Rectal smooth muscle tissue (tissue), 1 donor: Measurements from ENCODE around the gene RND3.

ENCODE experiments used
- H3K27ac ChIP-seq: one replicate; pipeline ENCODE4 v1.7.0; 2013; ENCODE audit warnings: low read depth, low read length, inconsistent platforms
- H3K27me3 ChIP-seq: one replicate; pipeline ENCODE4 v1.7.0; 2013; ENCODE audit warnings: low read length; ENCODE audit not compliant: control insufficient read depth, insufficient read depth
- H3K36me3 ChIP-seq: one replicate; pipeline ENCODE4 v1.7.0; 2013; ENCODE audit warnings: low read length; ENCODE audit not compliant: control insufficient read depth, insufficient read depth
- H3K4me1 ChIP-seq: one replicate; pipeline ENCODE4 v1.7.0; 2013; ENCODE audit warnings: low read length; ENCODE audit not compliant: control insufficient read depth, insufficient read depth
- H3K4me3 ChIP-seq: one replicate; pipeline ENCODE4 v1.7.0; 2013; ENCODE audit warnings: low read length
- H3K9ac ChIP-seq: one replicate; pipeline ENCODE4 v1.7.0; 2013; ENCODE audit warnings: low read length

Gene RND3

GRCh38 chr2:150520033-150520432, 32.6 kb upstream of the RND3 start:
- Histone ChIP-seq H3K27me3 (no peaks in the 10 kb centered on the region), H3K4me1 (no peaks in the 10 kb centered on the region), H3K4me3 (no peak overlapping the region), H3K36me3 (no peaks in the 10 kb centered on the region), H3K27ac (no peak overlapping the region), H3K9ac (no peak overlapping the region)

GRCh38 chr2:150517951-150518680, 30.6 kb upstream of the RND3 start:
- Histone ChIP-seq H3K36me3 (no peaks in the 10 kb centered on the region), H3K27me3 (no peaks in the 10 kb centered on the region), H3K4me3 (no peak overlapping the region), H3K9ac (no peak overlapping the region), H3K4me1 (no peaks in the 10 kb centered on the region), H3K27ac (no peak overlapping the region)

- Histone ChIP-seq H3K4me3 (no peak overlapping the region), H3K27me3 (no peaks in the 10 kb centered on the region), H3K27ac (no peak overlapping the region), H3K4me1 (no peaks in the 10 kb centered on the region), H3K9ac (no peak overlapping the region), H3K36me3 (no peaks in the 10 kb centered on the region)
Observed at GRCh38 chr2:150513647-150514046, 26.2 kb upstream of the RND3 start.

GRCh38 chr2:150508497-150509137, 21.1 kb upstream of the RND3 start:
- H3K4me3 ChIP-seq = no peak overlapping the region
- H3K36me3 ChIP-seq = no peaks in the 10 kb centered on the region
- no peaks in the 10 kb centered on the region for H3K4me1 ChIP-seq
- H3K27ac ChIP-seq = no peak overlapping the region
- no peaks in the 10 kb centered on the region for H3K27me3 ChIP-seq
- H3K9ac ChIP-seq = no peak overlapping the region

- no peaks in the 10 kb centered on the region for H3K4me1 ChIP-seq
- no peak overlapping the region for H3K27ac ChIP-seq
- no peaks in the 10 kb centered on the region for H3K36me3 ChIP-seq
- no peak overlapping the region for H3K9ac ChIP-seq
- H3K27me3 ChIP-seq = no peaks in the 10 kb centered on the region
- H3K4me3 ChIP-seq = no peak overlapping the region
Observed at GRCh38 chr2:150507071-150507470, 19.6 kb upstream of the RND3 start.

GRCh38 chr2:150505178-150505577, 17.7 kb upstream of the RND3 start:
- H3K9ac ChIP-seq = no peak overlapping the region
- H3K4me3 ChIP-seq = no peak overlapping the region
- H3K27ac ChIP-seq = no peak overlapping the region
- H3K36me3 ChIP-seq = no peaks in the 10 kb centered on the region
- H3K4me1 ChIP-seq = no peaks in the 10 kb centered on the region
- H3K27me3 ChIP-seq = no peaks in the 10 kb centered on the region

GRCh38 chr2:150495993-150496627, 8.6 kb upstream of the RND3 start:
- Histone ChIP-seq H3K36me3 (no peaks in the 10 kb centered on the region), H3K27me3 (no peaks in the 10 kb centered on the region), H3K4me1 (no peaks in the 10 kb centered on the region), H3K9ac (no peak overlapping the region), H3K27ac (no peak overlapping the region), H3K4me3 (no peak overlapping the region)

- no peaks in the 10 kb centered on the region for H3K36me3 ChIP-seq
- H3K27me3 ChIP-seq = no peaks in the 10 kb centered on the region
- H3K27ac ChIP-seq = no peak overlapping the region
- no peaks in the 10 kb centered on the region for H3K4me1 ChIP-seq
- no peak overlapping the region for H3K9ac ChIP-seq
- H3K4me3 ChIP-seq = no peak overlapping the region
Observed at GRCh38 chr2:150495001-150495400, 7.5 kb upstream of the RND3 start.

- no peak overlapping the region for H3K4me3 ChIP-seq
- no peak overlapping the region for H3K9ac ChIP-seq
- no peaks in the 10 kb centered on the region for H3K4me1 ChIP-seq
- H3K27me3 ChIP-seq = no peaks in the 10 kb centered on the region
- no peak overlapping the region for H3K27ac ChIP-seq
- no peaks in the 10 kb centered on the region for H3K36me3 ChIP-seq
Observed at GRCh38 chr2:150494234-150494945, 6.9 kb upstream of the RND3 start.

- no peak overlapping the region for H3K27ac ChIP-seq
Observed at GRCh38 chr2:150491943-150492342, 4.5 kb upstream of the RND3 start.

GRCh38 chr2:150491430-150491829, 4.0 kb upstream of the RND3 start:
- no peak overlapping the region for H3K27ac ChIP-seq
- no peaks in the 10 kb centered on the region for H3K36me3 ChIP-seq
- no peaks in the 10 kb centered on the region for H3K4me1 ChIP-seq
- no peak overlapping the region for H3K9ac ChIP-seq
- H3K4me3 ChIP-seq = no peak overlapping the region
- H3K27me3 ChIP-seq = no peaks in the 10 kb centered on the region

More at GRCh38 chr2:150491943-150492342, 4.5 kb upstream of the RND3 start:
- H3K27me3 ChIP-seq = no peaks in the 10 kb centered on the region
- H3K36me3 ChIP-seq = no peaks in the 10 kb centered on the region
- H3K4me1 ChIP-seq = no peaks in the 10 kb centered on the region
- no peak overlapping the region for H3K9ac ChIP-seq
- H3K4me3 ChIP-seq = no peak overlapping the region

- Histone ChIP-seq H3K4me1 (no peaks in the 10 kb centered on the region), H3K27ac (no peak overlapping the region), H3K36me3 (no peaks in the 10 kb centered on the region), H3K4me3 (no peak overlapping the region), H3K9ac (no peak overlapping the region), H3K27me3 (no peaks in the 10 kb centered on the region)
Observed at GRCh38 chr2:150490466-150490865, 3.0 kb upstream of the RND3 start.
